GM19455 (cell line): ENCODE measurements around the gene ACVR1B.

Experiments
- ATAC-seq: cut with Tn5 transposase; IDR thresholded peaks from one replicate; pipeline ENCODE4 v1.9.1; 2021; ENCODE audit not compliant: unreplicated experiment

ACVR1B gene

GRCh38 chr12:52043386-52044212, 92.1 kb downstream of the ACVR1B start:
- no peak for ATAC-seq

DNA sequence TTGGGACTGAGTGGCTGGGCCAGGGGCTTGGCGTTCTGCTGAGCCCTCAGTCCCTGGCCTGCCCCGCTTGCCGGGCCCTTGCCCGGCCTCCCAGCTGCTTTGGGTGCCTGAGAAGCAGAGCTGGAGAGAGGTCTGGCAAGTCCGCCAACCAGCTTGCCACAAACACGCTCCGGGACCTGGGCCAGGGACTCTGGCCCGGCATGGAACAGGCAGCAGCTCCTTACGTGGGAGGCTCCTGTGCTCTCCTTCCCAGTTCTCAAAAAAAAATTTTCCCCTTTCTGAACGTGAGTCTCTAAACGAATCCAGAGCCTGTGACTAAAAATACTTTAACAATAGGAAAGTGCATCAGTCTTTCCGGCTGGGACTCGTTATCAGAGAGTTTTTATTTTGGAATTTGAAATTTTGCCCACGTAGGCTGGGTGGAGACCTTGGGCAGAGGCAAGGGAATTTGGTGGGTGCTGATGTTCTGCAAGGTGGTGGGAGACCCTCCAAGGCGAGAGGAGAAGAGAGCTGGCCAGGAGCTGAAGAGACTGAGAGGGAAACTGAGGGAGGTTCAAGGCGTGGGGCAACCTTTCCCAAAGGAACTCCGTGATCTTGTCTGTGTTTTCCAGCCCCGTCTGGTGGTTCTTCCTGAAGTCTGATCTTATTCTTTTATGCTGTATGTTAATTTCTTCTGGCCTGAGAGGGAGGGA, 92.9 kb downstream of the ACVR1B start:
- ATAC-seq = no peak

DNA sequence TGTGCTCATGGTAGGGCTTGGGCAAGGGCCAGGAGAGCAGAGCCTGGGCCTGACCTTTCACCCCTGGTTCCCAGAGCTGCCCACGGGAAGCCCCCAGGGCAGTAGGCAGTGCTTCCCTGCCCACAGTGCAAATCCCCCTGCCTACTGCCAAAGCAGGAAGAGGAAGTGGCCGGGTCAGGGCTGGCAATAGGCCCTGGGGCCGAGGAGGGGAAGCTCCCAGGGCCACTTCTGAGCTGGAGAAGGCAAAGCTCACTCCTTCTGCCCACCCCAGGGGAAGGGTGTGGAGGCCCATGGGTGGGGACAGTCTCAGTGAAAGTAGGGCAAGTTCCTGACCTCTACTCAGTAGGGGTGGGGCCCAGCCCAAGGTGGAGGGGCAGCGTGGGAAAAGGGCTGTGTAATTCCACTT, 94.3 kb downstream of the ACVR1B start:
- ATAC-seq = no peak
